ENCODE results near the gene SYNE1. TPM values are rescaled to one million over a fixed set of nuclear protein-coding genes. Genes with fewer than 3 reads are reported as not detected.

SYNE1 gene
- total and polyA plus RNA-seq, 4 donors: 10.2 to 105 (median 24.5) TPM

GRCh38 chr6:152184573-152184916 is 452.6 kb downstream of the SYNE1 start:
- peaks cover 1 to 34% (median 17%) of the 10 kb centered on the region in 4 donors for H3K36me3 ChIP-seq (ENCODE audit: control insufficient read depth in 4 of 4, insufficient read depth in 3 of 4, low read depth in 1 of 4, low read length in 3 of 4)
- H3K4me3 ChIP-seq (ENCODE audit: low read depth in 1 of 3, low read length in 3 of 3): no peak overlapping the region
- no peaks in the 10 kb centered on the region for H3K27me3 ChIP-seq (ENCODE audit: control insufficient read depth in 4 of 4, insufficient read depth in 4 of 4, low read length in 3 of 4)
- H3K27ac ChIP-seq (ENCODE audit: low read depth in 1 of 2, low read length in 2 of 2): no peak overlapping the region
- no peak for TF ChIP-seq GABPA (IDR thresholded peaks at IDR 0.05 in 1 of 2, conservative IDR thresholded peaks at IDR 0.05 in 1 of 2)
- TF ChIP-seq YY1 (IDR thresholded peaks at IDR 0.05): no peak
- TF ChIP-seq, protein P1, sequence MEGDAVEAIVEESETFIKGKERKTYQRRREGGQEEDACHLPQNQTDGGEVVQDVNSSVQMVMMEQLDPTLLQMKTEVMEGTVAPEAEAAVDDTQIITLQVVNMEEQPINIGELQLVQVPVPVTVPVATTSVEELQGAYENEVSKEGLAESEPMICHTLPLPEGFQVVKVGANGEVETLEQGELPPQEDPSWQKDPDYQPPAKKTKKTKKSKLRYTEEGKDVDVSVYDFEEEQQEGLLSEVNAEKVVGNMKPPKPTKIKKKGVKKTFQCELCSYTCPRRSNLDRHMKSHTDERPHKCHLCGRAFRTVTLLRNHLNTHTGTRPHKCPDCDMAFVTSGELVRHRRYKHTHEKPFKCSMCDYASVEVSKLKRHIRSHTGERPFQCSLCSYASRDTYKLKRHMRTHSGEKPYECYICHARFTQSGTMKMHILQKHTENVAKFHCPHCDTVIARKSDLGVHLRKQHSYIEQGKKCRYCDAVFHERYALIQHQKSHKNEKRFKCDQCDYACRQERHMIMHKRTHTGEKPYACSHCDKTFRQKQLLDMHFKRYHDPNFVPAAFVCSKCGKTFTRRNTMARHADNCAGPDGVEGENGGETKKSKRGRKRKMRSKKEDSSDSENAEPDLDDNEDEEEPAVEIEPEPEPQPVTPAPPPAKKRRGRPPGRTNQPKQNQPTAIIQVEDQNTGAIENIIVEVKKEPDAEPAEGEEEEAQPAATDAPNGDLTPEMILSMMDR (IDR thresholded peaks at IDR 0.05; ENCODE audit: low read depth, low read length, missing input control): no peak
- no peak for TF ChIP-seq NR2F2 (IDR thresholded peaks at IDR 0.05)
- TF ChIP-seq FOXA1 (IDR thresholded peaks at IDR 0.05): no peak
- TF ChIP-seq JUND (IDR thresholded peaks at IDR 0.05): no peak
- no peak for TF ChIP-seq HNF4A (conservative IDR thresholded peaks at IDR 0.05)
- TF ChIP-seq FOXA2 (IDR thresholded peaks at IDR 0.05): no peak
- TF ChIP-seq RAD21 (IDR thresholded peaks at IDR 0.05): no peak
- TF ChIP-seq ATF3 (IDR thresholded peaks at IDR 0.05): no peak
- TF ChIP-seq MAX (IDR thresholded peaks at IDR 0.05): no peak
- no peak for TF ChIP-seq REST (IDR thresholded peaks at IDR 0.05)
- H3K9me3 ChIP-seq (ENCODE audit: control insufficient read depth in 4 of 4, low read length in 3 of 4): no peaks in the 10 kb centered on the region
- no peak for DNase-seq (ENCODE audit: low spot score)
- no peak overlapping the region for H3K9ac ChIP-seq (ENCODE audit: low read depth in 1 of 2, low read length in 2 of 2)
- 75% methylated on average over 2 of the region's 2 CpGs for WGBS
- no peaks in the 10 kb centered on the region for H3K4me1 ChIP-seq (ENCODE audit: control insufficient read depth in 4 of 4, insufficient read depth in 4 of 4, low read length in 3 of 4)

GRCh38 chr6:152180601-152181000 is 456.6 kb downstream of the SYNE1 start:
- DNase-seq (ENCODE audit: low spot score): no peak
- H3K27ac ChIP-seq (ENCODE audit: low read depth in 1 of 2, low read length in 2 of 2): no peak overlapping the region
- no peak overlapping the region for H3K9ac ChIP-seq (ENCODE audit: low read depth in 1 of 2, low read length in 2 of 2)
- no peak overlapping the region for H3K4me3 ChIP-seq (ENCODE audit: low read depth in 1 of 3, low read length in 3 of 3)
- H3K4me1 ChIP-seq (ENCODE audit: control insufficient read depth in 4 of 4, insufficient read depth in 4 of 4, low read length in 3 of 4): no peaks in the 10 kb centered on the region
- H3K36me3 ChIP-seq (ENCODE audit: control insufficient read depth in 4 of 4, insufficient read depth in 3 of 4, low read depth in 1 of 4, low read length in 3 of 4): peaks cover 4 to 22% (median 12%) of the 10 kb centered on the region in 4 donors
- WGBS: 98% methylated on average over 5 of the region's 5 CpGs
- no peaks in the 10 kb centered on the region for H3K9me3 ChIP-seq (ENCODE audit: control insufficient read depth in 4 of 4, low read length in 3 of 4)
- H3K27me3 ChIP-seq (ENCODE audit: control insufficient read depth in 4 of 4, insufficient read depth in 4 of 4, low read length in 3 of 4): no peaks in the 10 kb centered on the region
- TF ChIP-seq JUND (IDR thresholded peaks at IDR 0.05) (no peak), RAD21 (IDR thresholded peaks at IDR 0.05) (no peak), FOXA2 (IDR thresholded peaks at IDR 0.05) (no peak), TAF1 (conservative IDR thresholded peaks at IDR 0.05) (no peak), HNF4A (conservative IDR thresholded peaks at IDR 0.05) (no peak), FOXA1 (IDR thresholded peaks at IDR 0.05) (no peak), YY1 (IDR thresholded peaks at IDR 0.05) (no peak), ATF3 (IDR thresholded peaks at IDR 0.05) (no peak)
- TF ChIP-seq, protein P1 (IDR thresholded peaks at IDR 0.05; ENCODE audit: low read depth, low read length, missing input control): no peak
